Stimulated activated naive CD8-positive, alpha-beta T cell treated with anti-CD3 and anti-CD28 coated beads, Interleukin-15, amount 100 ng/mL, for 72 hours (primary cell): Measurements from ENCODE around the gene KDF1.
"Not testable (repeated sequence)": the region's sequence is repeated elsewhere in the genome, so short reads cannot be mapped to it uniquely, and the experiment has no call there.

Source experiments
- ATAC-seq: fragments of 150-1000 bp; cut with Tn5 transposase; 2 replicates; pipeline ENCODE4 v1.10.0; 2021; ENCODE audit warnings: mild to moderate bottlenecking, moderate library complexity
- DNase-seq, 2 donors: peaks; one replicate each; pipeline ENCODE4 v3.0.0; 2021 to 2022
- H3K27ac Mint-ChIP-seq, 2 donors: one replicate each; pipeline ENCODE4 v1.8.0; 2022; ENCODE audit warnings: mild to moderate bottlenecking in 2 of 2, mixed read lengths in 2 of 2, moderate library complexity in 2 of 2
- H3K27me3 Mint-ChIP-seq: one replicate; pipeline ENCODE4 v1.8.0; 2022; ENCODE audit warnings: mixed read lengths
- H3K4me1 Mint-ChIP-seq: one replicate; pipeline ENCODE4 v1.8.0; 2022; ENCODE audit warnings: mild to moderate bottlenecking, mixed read lengths
- H3K4me3 Mint-ChIP-seq, 2 donors: one replicate each; pipeline ENCODE4 v1.8.0; 2022; ENCODE audit warnings: mild to moderate bottlenecking in 2 of 2, mixed read lengths in 2 of 2, moderate library complexity in 1 of 2
- H3K9me3 Mint-ChIP-seq, 2 donors: one replicate each; pipeline ENCODE4 v1.8.0; 2022; ENCODE audit warnings: mixed read lengths in 2 of 2

The KDF1 gene

DNA sequence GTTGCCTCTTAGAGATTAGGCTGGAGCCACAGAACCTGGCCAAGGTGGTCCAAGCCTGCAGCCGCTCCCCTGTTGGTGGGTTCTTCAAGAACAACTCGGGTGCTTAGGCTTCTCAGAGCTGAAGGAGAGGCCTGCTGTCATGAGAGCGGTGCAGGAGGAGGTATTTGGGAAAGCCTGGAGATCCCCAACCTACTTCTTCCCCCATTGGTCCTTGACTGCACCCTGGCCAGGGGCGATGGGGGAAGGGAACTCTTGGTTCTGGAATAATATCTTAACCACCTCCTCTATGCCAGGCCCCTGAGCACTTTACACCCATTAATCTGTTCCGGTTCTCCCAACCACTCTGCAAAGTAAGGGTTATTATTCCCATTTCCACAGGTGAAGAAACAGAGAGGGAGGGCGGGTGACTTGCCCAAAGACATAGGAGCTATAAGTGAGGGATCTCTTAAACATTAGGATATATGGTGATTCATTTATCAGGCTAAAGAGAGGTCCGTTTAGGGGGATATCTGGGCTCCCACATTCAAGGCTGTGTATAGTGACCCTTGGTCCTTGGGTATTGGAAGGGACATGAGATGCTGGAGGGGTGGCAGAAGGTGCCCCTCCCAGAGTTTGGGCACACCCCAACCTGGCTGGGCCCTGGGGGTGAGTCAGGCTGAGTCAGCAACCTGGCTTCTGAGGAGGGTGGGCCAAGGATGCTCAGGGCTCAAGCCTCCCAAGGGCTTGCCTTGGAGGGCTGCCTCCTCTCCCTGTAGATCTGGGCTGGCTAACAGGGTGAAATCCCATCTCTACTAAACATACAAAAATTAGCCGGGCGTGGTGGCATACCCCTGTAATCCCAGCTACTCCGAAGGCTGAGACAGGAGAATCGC lies 38.4 kb upstream of the KDF1 start:
- Mint-ChIP-seq H3K4me1 (peaks cover 14% of the 10 kb centered on the region), H3K4me3 (no peak overlapping the region), H3K9me3 (no peaks in the 10 kb centered on the region), H3K27me3 (peaks cover 56% of the 10 kb centered on the region), H3K27ac (no peak overlapping the region)
- ATAC-seq: no peak
- DNase-seq: no peak

DNA sequence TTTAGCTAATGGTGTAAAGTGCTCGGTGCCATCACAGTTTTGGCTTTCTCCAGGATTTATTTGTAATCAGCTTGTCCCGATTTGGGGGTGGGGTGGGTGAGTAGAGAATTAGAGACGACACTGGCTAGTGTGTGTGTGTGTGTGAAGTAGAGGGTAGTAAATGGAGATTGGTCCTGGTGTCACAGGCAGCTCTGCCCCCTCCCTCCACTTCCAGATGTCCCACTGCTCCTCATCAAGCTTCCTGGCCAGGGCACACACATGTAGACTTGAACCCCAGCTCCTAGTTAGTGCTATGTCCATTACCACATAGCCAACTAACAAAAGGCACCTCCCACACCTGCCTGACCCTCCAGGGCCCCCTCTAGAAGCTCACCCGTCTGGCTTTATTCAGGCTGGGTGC lies 36.4 kb upstream of the KDF1 start:
- H3K27me3 Mint-ChIP-seq: peaks cover 68% of the 10 kb centered on the region
- H3K27ac Mint-ChIP-seq: no peak overlapping the region
- ATAC-seq (no peak), DNase-seq (no peak)
- H3K4me3 Mint-ChIP-seq: no peak overlapping the region
- H3K4me1 Mint-ChIP-seq: peaks cover 23% of the 10 kb centered on the region
- H3K9me3 Mint-ChIP-seq: no peaks in the 10 kb centered on the region

DNA sequence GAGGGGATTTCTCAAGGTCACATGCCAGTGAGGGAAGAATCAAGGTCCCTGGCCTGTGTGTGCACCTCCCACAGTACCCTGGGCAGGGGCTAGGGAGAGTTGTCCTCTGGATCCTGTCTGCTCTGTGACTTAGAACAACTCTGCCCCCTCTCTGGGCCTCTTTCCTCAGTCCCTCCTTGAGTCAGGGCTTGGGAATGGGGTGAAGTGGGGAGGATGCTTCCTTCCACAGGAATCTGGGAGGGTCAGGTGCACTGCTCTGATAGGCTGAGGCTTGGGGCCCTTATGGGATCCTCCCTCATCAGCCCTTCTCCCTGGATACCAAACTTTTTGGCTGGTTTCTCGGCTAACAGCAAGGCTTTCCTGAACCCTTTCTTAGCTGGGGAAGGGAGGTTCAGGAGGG lies 35.8 kb upstream of the KDF1 start:
- H3K4me1 Mint-ChIP-seq: peaks cover 28% of the 10 kb centered on the region
- no peak for ATAC-seq
- no peaks in the 10 kb centered on the region for H3K9me3 Mint-ChIP-seq

DNA sequence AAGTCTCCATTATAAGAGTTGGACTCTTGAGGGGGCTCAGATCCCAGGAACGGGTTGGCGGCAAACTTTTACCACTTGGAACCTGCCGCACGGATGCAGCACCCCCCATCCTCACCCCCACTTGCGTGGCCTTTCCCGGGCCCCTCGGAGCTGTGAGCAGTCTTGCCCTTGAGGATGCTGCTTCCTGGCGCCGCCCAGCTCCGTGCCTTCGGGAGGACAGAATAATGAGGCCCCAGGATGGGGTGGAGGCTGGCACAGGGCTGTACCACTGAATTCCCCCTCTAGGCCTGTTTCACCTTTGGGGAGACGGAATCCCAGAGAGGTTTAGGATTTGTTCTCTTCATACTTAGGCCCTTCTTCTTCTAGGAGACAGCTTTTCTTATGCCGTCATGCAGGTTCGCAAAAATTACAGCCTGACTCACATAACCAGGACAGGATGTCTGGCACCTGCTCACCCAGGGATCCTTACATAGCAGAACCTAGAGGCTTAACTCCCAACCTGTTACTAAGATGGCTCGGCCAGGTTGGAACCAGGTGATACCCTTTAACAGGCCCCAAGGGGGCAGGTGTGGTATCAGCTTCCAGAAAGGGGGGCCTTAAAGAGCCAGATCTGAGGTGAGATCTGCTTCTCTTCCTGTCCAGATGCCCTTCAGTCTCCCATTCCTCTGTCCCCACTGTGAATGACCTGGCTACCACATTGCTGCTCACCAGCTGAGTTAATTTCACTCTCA lies 34.7 kb upstream of the KDF1 start:
- Mint-ChIP-seq H3K9me3 (no peaks in the 10 kb centered on the region), H3K27ac (no peak overlapping the region), H3K27me3 (peaks cover 72% of the 10 kb centered on the region)

More for the DNA sequence above, 35.8 kb upstream of the KDF1 start:
- no peak for DNase-seq
- H3K4me3 Mint-ChIP-seq: no peak overlapping the region
- no peak overlapping the region for H3K27ac Mint-ChIP-seq
- H3K27me3 Mint-ChIP-seq: peaks cover 72% of the 10 kb centered on the region

DNA sequence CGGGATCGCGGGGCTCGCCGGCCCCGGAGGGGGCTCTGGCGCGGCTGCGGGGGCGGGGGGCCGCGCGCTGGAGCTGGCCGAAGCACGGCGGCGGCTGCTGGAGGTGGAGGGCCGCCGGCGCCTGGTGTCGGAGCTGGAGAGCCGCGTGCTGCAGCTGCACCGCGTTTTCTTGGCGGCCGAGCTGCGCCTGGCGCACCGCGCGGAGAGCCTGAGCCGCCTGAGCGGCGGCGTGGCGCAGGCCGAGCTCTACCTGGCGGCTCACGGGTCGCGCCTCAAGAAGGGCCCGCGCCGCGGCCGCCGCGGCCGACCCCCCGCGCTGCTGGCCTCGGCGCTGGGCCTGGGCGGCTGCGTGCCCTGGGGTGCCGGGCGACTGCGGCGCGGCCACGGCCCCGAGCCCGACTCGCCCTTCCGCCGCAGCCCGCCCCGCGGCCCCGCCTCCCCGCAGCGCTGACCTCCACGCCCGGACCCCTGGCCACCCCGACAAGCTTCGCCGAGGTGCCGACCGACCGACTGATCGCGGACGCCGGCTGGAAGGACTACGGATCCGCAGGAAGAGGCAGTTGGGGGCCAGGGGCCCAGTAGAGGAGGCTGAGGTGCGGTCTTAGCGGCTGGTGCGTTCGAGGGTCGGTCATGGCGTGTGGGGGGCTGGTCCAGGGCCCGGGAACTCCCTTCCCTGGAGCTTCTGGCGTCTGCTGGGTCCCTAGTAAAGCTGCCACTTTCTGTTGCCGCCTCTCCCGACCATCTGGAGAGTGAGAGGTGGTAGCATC lies 33.9 kb upstream of the KDF1 start:
- Mint-ChIP-seq H3K27me3 (peaks cover 79% of the 10 kb centered on the region), H3K9me3 (no peaks in the 10 kb centered on the region), H3K4me3 (peak overlapping the region; percentile 62 to 88), H3K4me1 (peaks cover 29% of the 10 kb centered on the region), H3K27ac (no peak overlapping the region)
- peak; percentile 32 to 42 for DNase-seq
- peak; percentile 48 for ATAC-seq

More for the DNA sequence above, 34.7 kb upstream of the KDF1 start:
- Mint-ChIP-seq H3K4me1 (peaks cover 29% of the 10 kb centered on the region), H3K4me3 (peak overlapping the region; percentile 62 to 66)
- DNase-seq (no peak), ATAC-seq (no peak)

DNA sequence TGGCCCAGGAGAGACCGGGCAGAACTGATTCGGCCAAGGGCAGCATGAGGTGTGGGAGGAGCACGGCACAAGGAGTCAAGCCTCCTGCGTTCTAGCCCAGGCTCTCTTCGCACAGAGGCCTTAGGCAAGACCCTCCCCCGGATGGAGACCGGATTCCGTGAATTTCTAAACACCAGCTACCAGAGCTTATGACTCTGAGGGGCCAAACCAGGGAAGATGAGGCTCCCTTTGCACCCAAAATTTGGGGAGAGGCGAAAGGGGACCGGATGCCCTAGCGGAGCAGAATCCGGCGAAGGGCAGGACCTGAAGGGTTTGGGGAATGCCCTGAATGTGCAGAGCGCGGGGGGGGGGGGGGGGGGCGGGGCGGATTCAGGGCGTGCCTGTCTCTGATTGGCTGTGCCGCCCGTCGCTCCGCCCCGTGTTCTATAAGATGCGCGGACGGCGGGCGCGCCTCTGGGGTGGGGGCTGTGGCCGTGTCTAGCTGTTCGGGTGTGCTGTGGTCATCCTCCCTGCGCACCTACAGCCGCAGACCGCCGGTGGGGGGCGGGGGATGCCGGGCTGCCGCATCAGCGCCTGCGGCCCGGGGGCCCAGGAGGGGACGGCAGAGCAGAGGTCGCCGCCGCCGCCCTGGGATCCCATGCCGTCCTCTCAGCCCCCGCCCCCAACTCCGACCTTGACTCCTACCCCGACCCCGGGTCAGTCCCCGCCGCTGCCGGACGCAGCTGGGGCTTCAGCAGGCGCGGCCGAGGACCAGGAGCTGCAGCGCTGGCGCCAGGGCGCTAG lies 33.2 kb upstream of the KDF1 start, which contains the start of gene TRNP1:
Gene TRNP1, plus strand, starts transcription at position 456 of the 783 bp plus-strand sequence. Its CDS starts 95 bp downstream, at position 551.
- H3K4me1 Mint-ChIP-seq: peaks cover 29% of the 10 kb centered on the region
- ATAC-seq (peak; percentile 78), DNase-seq (peak; percentile 60 to 70)
- H3K9me3 Mint-ChIP-seq: no peaks in the 10 kb centered on the region
- H3K27me3 Mint-ChIP-seq: peaks cover 79% of the 10 kb centered on the region
- peak within 1 kb of the TSS; percentile 87 to 88 for H3K4me3 Mint-ChIP-seq
- no peak within 1 kb of the TSS for H3K27ac Mint-ChIP-seq

DNA sequence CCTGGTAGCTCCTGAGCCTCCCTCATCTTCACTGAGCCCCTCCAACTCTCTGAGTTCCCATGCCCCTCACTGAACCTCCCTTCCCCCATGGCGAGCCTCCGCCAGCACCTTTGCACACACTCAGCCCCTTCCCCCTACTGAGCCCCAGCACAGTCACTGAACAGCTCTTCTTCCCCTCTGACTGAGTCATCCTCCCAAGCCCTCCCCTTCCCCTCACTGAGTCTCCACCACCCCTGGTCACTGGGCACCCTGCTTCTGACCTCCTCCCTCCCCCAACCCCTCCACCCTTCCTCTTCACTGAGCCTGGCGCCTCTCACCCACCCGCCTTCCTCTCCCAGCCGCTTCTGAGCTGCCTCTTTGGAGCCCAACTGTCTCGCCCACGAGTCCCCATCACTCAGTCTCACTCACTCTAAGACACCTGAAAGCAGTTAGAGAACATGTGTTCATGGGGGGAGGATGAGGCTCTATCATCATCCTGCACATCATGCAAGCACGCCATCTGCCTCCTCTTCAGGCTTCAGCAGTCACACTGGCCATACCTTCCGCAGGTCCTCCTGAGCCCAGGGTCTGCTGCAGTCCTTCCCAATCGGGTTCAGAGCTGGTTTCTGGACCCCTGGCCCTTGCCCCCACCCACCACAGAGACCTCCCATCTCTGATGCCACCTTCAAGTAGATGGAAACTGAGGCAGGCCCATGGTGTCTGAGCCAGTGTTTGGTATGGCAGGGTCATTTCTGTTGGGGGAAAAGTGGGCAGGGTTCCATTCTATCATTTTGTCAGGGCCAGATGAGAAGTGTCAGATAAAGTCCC lies 31.2 kb upstream of the KDF1 start:
- ATAC-seq (no peak), DNase-seq (no peak)
- H3K4me3 Mint-ChIP-seq: peak overlapping the region in 1 of 2 donors; percentile 25
- no peaks in the 10 kb centered on the region for H3K9me3 Mint-ChIP-seq
- peaks cover 72% of the 10 kb centered on the region for H3K27me3 Mint-ChIP-seq
- no peak overlapping the region for H3K27ac Mint-ChIP-seq
- peaks cover 20% of the 10 kb centered on the region for H3K4me1 Mint-ChIP-seq

DNA sequence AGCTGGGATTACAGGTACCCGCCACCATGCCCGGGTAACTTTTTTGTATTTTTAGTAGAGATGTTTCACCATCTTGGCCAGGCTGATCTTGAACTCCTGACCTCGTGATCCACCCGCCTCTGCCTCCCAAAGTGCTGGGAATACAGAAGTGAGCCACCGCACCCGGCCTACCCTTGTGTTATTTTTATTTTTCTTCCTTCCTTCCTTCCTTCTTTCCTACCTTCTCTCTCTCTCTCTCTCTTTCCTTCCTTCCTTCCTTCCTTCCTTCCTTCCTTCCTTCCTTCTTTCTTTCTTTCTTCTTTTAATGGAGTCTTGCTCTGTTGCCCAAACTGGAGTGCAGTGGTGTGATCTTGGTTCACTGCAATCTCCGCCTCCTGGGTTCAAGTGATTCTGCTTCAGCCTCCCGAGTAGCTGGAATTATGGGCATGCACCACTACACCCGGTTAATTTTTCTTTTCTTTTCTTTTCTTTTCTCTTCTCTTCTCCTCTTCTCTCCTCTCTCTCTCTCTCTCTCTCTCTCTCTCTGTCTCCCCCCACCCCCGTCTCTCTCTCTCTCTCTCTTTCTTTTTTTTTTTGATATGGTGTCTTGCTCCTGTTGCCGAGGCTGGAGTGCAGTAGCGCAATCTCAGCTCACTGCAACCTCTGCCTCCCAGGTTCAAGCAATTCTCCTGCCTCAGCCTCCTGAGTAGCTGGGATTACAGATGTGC lies 29.3 kb upstream of the KDF1 start:
- not testable (repeated sequence) for H3K27ac Mint-ChIP-seq, DNase-seq, ATAC-seq, H3K9me3 Mint-ChIP-seq, H3K4me3 Mint-ChIP-seq
- peaks cover 20% of the 10 kb centered on the region for H3K4me1 Mint-ChIP-seq
- H3K27me3 Mint-ChIP-seq: peaks cover 72% of the 10 kb centered on the region

DNA sequence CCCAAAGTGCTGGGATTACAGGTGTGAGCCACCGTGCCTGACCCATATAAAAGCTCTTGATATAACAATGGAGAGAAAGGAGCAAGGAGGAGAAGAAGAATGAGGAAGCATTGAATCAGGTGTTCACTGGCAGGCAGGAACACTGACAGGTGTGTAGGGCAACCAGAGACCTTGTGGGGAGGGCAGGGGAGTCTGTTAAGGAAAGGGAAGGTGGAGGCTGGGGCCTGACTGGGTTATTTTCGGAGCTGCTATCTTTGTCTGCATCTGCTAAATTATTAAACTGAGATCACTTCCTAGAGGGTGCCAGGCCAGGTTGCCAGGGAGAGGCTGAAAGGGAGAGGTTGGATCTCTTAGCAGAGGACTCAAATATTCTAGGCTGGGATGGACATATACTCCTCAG lies 26.4 kb upstream of the KDF1 start:
- Mint-ChIP-seq H3K9me3 (no peaks in the 10 kb centered on the region), H3K4me1 (peaks cover 14% of the 10 kb centered on the region), H3K27me3 (peaks cover 71% of the 10 kb centered on the region), H3K27ac (no peak overlapping the region), H3K4me3 (no peak overlapping the region)
- DNase-seq (no peak), ATAC-seq (no peak)

DNA sequence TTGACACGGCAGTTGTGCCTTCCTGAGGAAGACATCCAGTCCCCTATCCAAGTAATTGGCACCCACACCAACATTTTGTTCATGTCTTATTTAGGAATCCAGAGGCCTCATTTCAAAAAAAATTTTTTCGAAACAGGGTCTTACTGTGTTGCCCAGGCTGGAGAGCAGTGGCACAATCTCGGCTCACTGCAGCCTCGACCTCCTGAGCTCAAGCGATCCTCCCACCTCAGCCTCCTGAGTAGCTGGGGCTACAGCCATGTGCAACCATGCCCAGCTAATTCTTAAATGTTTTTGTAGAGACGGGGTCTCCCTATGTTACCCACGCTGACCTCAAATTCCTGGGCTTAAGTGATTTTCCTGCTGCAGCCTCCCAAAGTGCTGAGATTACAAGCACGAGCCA lies 24.0 kb upstream of the KDF1 start:
- no peaks in the 10 kb centered on the region for H3K9me3 Mint-ChIP-seq
- H3K27me3 Mint-ChIP-seq: peaks cover 56% of the 10 kb centered on the region
- H3K4me1 Mint-ChIP-seq: peaks cover 7% of the 10 kb centered on the region
- no peak for DNase-seq
- H3K27ac Mint-ChIP-seq: no peak overlapping the region
- H3K4me3 Mint-ChIP-seq: no peak overlapping the region
- no peak for ATAC-seq

DNA sequence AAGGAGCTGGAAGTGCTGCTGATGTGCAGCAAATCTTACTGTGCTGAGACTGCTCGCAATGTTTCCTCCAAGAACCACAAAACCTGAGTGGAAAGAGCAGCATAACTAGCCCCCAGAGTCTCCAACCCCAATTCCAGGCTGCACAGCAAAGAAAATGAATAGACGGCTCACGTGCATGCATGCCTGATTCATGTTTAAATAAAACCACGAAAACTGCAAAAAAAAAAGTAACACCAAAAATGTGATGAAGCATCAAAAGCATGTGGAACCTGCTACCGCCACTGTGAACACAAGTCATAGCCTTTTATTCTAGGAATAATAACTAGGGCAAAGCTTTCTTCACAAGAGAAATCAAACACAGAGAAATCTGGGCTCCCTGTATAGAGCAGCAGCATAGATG lies 23.6 kb upstream of the KDF1 start:
- no peaks in the 10 kb centered on the region for H3K9me3 Mint-ChIP-seq
- H3K4me1 Mint-ChIP-seq: peaks cover 7% of the 10 kb centered on the region
- no peak overlapping the region for H3K4me3 Mint-ChIP-seq
- H3K27me3 Mint-ChIP-seq: peaks cover 55% of the 10 kb centered on the region
- H3K27ac Mint-ChIP-seq: no peak overlapping the region
- DNase-seq (no peak), ATAC-seq (no peak)

DNA sequence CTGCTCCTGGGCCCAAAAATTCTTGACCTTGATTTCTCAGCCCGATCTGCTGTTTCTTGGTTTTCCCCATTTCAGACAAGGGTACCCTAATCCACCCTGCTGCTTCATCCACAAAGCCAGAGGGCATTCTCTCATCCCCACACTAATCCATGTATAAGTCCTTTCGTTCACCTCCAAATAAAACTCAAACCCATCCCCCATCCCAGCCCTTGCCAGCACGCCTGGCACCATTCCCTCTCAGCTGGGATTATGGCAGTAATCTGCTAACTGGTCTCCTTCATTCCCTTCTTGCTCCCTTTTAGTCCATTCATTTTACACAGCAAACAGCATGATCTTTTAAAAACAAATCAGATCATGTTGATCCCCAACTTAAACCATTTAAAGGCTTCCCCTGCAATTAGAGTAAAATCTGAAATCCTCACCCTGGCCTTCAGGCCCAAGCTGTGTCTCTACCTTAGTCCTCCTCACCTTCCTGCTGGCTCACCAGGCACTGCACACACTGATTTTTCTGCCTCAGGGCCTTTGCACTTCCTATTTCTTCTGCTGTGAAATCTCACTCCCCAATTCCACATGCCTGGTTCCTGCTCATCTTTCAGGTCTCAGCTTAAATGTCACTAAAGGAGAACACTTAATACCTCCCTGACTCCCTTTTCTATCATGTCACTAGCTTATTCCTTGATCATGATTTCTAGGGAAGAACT lies 21.0 kb upstream of the KDF1 start:
- H3K27me3 Mint-ChIP-seq: peaks cover 53% of the 10 kb centered on the region
- no peak overlapping the region for H3K27ac Mint-ChIP-seq
- H3K4me3 Mint-ChIP-seq: no peak overlapping the region
- no peak for ATAC-seq
- no peak for DNase-seq
- H3K9me3 Mint-ChIP-seq: no peaks in the 10 kb centered on the region
- peaks cover 7% of the 10 kb centered on the region for H3K4me1 Mint-ChIP-seq

DNA sequence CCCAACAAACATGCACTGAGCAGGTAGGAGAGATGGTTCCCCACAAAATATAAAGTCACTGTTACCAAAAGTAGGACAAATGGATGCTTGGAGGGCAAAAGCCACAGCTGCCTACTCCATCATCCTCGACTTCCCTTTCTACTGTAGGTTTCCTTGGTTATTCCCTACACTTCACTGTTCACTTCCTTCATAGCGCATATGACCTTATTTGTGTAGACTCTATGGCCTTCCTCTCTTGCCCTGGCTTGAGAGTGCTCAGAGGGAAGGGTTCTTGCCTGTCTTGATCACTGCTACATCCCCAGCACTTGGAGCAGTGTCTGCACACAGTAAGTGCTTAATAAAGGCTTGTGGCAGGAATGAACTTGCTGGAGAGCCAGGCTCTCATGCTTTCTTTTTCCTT lies 18.6 kb upstream of the KDF1 start:
- Mint-ChIP-seq H3K27ac (no peak overlapping the region), H3K27me3 (peaks cover 29% of the 10 kb centered on the region), H3K9me3 (no peaks in the 10 kb centered on the region), H3K4me1 (peaks cover 5% of the 10 kb centered on the region), H3K4me3 (no peak overlapping the region)
- no peak for DNase-seq
- no peak for ATAC-seq
